ENCODE measurements around the gene KLF7.

KLF7 gene

GRCh38 chr2:207123335-207123744 is 42.4 kb downstream of the KLF7 start:
- no peak for DNase-seq

- DNase-seq: no peak
These were observed 43.0 kb downstream of the KLF7 start for GRCh38 chr2:207122651-207123334.

GRCh38 chr2:207121784-207122183 is 44.0 kb downstream of the KLF7 start:
- no peak for DNase-seq

GRCh38 chr2:207119048-207119447 is 46.7 kb downstream of the KLF7 start:
- no peak for DNase-seq

GRCh38 chr2:207117668-207118067 is 48.1 kb downstream of the KLF7 start:
- DNase-seq: no peak

GRCh38 chr2:207115715-207116364 is 49.9 kb downstream of the KLF7 start:
- no peak for DNase-seq

GRCh38 chr2:207113414-207113813 is 52.3 kb downstream of the KLF7 start:
- no peak for DNase-seq

GRCh38 chr2:207112785-207113184 is 53.0 kb downstream of the KLF7 start:
- DNase-seq: no peak

GRCh38 chr2:207112383-207112782 is 53.4 kb downstream of the KLF7 start:
- no peak for DNase-seq

- DNase-seq: no peak
These were observed 54.0 kb downstream of the KLF7 start for GRCh38 chr2:207111757-207112156.

- DNase-seq: no peak
These were observed 55.0 kb downstream of the KLF7 start for GRCh38 chr2:207110715-207111114.

- no peak for DNase-seq
These were observed 55.4 kb downstream of the KLF7 start for GRCh38 chr2:207110310-207110709.

- DNase-seq: no peak
These were observed 56.0 kb downstream of the KLF7 start for GRCh38 chr2:207109768-207110167.

- DNase-seq: no peak
These were observed 57.3 kb downstream of the KLF7 start for GRCh38 chr2:207108440-207108839.

GRCh38 chr2:207107551-207107950 is 58.2 kb downstream of the KLF7 start:
- peak; percentile 12 for DNase-seq

GRCh38 chr2:207107131-207107530 is 58.6 kb downstream of the KLF7 start:
- DNase-seq: no peak

- no peak for DNase-seq
These were observed 62.6 kb downstream of the KLF7 start for GRCh38 chr2:207103132-207103531.

- DNase-seq: no peak
These were observed 63.8 kb downstream of the KLF7 start for GRCh38 chr2:207101984-207102383.

GRCh38 chr2:207097278-207097677 is 68.5 kb downstream of the KLF7 start:
- DNase-seq: no peak

GRCh38 chr2:207095963-207096362 is 69.8 kb downstream of the KLF7 start:
- DNase-seq: no peak

- no peak for DNase-seq
These were observed 72.5 kb downstream of the KLF7 start for GRCh38 chr2:207093234-207093633.

GRCh38 chr2:207092818-207093217 is 72.9 kb downstream of the KLF7 start:
- DNase-seq: no peak

GRCh38 chr2:207091928-207092327 is 73.8 kb downstream of the KLF7 start:
- DNase-seq: no peak

- no peak for DNase-seq
These were observed 74.6 kb downstream of the KLF7 start for GRCh38 chr2:207091176-207091575.

- DNase-seq: no peak
These were observed 75.4 kb downstream of the KLF7 start for GRCh38 chr2:207090389-207090788.

Measured in NCI-H1092 (cell line).